Measurements from ENCODE around the gene DLX5.

DNA sequence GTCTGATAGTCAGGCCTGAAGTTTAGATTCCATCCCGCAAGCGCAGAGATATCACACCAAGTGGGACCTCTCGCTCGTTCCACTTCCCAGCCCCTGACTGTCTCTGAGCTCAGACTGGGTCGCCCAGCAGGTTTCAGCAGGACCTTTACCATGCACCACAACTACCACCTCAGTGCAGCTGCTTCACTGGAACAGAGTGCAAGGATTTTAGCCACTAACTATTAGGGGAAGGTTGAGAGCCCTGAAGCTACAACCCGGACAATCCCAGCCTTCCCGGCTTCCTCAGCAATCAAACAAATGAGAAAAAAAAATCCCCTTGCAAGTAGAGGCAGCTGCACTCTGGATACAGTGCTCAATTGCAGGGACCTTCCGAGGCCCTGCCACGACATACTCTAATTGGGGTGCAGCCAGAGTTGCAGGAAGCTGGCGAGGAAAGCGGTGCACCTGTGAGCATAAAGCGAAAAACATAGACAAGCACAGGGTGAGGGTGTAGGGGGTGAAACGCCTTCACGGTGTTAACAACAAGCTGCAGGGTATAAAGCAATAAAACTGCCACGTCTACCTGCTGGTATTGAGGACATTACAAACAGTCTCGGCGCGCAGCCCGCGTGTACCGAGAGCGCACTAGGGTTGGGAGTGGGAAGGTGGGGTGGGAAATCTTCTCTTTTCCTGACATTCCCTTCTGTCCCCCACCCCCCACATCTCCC is 21.9 kb downstream of the DLX5 start:
- TF ChIP-seq EZH2 (IDR thresholded peaks at IDR 0.05) (no peak), POLR2AphosphoS5 (IDR thresholded peaks at IDR 0.05; ENCODE audit: borderline replicate concordance, low read depth, low read length) (no peak)

Measured in SK-N-MC (cell line).